HG03280 (cell line): ENCODE results near the gene CTAGE6.
"Not testable (repeated sequence)": the region's sequence is repeated elsewhere in the genome, so short reads cannot be mapped to it uniquely, and the experiment has no call there.

Experiments
- ATAC-seq: cut with Tn5 transposase; IDR thresholded peaks from one replicate; pipeline ENCODE4 v1.9.1; 2021; ENCODE audit warnings: mild to moderate bottlenecking, moderate library complexity; ENCODE audit not compliant: unreplicated experiment

CTAGE6 gene, protein sequence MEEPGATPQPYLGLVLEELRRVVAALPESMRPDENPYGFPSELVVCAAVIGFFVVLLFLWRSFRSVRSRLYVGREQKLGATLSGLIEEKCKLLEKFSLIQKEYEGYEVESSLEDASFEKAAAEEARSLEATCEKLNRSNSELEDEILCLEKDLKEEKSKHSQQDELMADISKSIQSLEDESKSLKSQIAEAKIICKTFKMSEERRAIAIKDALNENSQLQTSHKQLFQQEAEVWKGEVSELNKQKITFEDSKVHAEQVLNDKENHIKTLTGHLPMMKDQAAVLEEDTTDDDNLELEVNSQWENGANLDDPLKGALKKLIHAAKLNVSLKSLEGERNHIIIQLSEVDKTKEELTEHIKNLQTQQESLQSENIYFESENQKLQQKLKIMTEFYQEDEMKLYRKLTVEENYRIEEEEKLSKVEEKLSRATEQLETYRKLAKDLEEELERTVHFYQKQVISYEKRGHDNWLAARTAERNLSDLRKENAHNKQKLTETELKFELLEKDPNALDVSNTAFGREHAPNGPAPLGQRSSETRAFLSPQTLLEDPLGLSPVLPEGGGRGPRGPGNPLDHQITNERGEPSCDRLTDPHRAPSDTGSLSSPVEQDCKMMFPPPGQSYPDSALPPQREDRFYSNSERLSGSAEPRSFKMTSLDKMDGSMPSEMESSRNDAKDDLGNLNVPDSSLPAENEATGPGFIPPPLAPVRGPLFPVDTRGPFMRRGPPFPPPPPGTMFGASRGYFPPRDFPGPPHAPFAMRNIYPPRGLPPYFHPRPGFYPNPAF

DNA sequence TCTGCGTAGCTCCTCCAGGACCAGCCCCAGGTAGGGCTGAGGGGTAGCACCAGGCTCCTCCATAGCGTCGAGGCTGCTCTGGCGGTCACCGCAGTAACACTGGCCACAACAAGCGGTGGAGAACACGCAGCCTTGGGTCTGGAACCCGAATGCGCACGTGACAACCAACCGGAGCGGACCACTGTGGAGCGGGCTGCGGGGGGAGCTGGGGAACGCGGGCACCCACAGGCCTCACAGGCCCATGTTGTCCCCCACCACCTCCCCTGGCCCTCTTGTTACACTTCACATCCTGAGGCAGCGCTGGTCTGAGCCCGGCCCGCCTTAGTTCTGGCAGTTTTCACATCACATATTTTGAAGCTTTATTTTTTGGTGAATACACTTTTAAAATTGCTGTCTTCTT is at the start of gene CTAGE6:
Gene CTAGE6, minus strand, starts transcription at position 101 of the 400 bp plus-strand sequence. Its CDS starts 38 bp downstream, at position 63.
- ATAC-seq = not testable (repeated sequence)

DNA sequence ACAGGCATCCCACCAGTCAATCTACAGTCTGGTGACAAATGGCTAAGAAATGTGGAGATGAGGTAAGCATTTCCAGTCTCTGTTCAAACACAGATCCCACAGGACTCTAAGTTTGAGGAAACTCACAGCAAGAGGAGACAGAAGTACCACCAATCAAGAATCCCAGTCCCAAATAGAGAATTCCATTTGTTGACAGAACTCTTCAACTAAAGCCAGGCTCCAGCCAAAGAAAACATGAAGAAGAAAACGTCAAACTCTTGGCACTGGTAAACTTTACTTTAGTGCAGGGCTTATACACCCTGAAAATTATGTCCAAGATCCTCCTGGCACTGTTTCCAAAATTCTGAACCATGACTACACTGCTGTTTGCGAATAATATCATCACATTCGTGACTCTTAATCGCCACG is 49.2 kb upstream of the CTAGE6 start:
- not testable (repeated sequence) for ATAC-seq

DNA sequence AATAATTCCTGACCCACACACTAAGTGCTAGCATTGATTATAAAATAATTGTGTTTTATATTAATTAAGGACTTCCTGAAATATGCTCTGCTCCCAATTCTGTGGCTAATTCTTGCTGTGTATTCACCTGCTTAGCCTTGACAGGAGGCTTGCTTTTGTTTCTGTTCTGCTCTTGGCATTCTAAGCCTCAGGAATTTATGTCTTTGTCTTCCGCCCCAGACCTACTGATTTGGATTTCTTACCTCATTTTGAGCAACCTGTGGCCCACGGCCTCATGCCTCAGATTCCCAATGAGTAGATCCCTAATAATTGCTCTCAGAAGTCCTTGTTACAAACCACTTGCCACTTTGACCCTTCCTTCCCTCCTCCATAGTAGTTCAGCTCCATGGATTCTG is 40.4 kb upstream of the CTAGE6 start:
- not testable (repeated sequence) for ATAC-seq

DNA sequence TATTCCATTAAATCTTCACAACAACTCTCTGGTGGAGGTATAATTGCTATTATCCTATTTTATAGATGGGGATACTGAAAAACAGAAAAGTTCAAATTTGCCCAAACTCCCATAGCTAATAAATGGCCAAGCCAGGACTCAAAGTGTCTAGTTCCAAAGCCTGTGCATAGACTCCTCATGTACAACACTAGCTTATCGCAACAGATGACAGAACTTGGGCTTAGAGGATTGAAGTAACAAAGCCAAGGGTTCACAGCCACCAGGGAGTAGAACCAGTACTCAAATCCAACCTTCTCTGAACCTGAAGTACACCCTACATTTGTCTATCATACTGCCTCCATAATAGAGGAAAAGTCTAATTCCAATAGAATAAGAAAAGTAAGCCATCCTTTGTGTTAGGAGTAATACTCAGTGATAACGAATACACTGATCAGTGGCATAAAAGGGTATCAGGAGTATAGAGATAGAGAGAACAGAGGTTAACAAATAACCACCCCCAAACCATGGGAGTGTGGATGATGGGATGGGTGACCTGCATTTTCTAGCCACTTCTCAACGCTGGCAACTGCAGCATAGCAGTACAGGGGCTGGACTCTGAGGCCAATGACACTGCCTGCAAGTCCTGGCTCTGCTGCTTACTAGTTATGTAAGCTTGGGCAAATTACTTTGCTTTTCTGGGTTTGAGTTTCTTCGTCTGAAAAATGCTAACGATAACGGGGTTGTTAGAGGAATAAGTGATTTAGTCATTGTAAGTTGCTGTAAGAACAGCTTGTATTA is 39.8 kb upstream of the CTAGE6 start:
- not testable (repeated sequence) for ATAC-seq

DNA sequence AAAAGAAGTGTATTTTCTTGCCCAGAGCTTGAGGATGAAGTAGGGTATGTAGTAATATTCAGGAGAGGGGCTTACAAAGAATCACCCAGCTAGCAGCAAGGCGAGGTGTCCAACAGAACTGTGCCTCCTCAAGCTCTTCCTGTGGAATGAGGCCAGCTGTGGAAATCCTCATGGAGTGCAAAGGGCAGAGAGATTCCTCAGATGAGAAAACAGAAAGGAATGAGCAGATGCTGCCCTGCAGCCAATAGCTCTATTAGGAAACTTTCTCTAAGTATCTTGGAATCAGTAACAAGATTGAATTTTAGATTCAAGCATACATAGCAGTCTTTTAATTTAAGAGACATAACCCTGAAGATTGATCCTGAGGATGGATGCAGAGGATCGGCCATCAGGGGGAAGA is 38.2 kb upstream of the CTAGE6 start:
- not testable (repeated sequence) for ATAC-seq

DNA sequence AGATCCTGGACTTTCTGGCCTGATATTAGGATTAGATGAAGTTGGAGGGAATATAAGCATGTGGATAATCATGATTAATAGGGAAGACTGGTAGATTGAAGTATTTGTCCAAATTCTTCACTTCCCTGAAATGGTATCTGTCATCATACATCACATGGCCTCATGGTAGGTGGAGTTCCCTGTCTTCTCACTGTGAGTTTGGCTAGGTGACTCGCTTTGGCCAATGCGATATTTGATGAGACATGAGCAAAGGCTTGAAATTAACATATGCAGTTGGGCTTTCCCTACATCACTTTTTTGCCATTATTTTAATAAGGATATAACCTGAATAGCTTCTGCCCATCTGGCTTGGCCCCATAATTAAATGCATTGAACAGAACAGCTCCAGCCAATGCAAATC is 35.1 kb upstream of the CTAGE6 start:
- ATAC-seq = not testable (repeated sequence)

DNA sequence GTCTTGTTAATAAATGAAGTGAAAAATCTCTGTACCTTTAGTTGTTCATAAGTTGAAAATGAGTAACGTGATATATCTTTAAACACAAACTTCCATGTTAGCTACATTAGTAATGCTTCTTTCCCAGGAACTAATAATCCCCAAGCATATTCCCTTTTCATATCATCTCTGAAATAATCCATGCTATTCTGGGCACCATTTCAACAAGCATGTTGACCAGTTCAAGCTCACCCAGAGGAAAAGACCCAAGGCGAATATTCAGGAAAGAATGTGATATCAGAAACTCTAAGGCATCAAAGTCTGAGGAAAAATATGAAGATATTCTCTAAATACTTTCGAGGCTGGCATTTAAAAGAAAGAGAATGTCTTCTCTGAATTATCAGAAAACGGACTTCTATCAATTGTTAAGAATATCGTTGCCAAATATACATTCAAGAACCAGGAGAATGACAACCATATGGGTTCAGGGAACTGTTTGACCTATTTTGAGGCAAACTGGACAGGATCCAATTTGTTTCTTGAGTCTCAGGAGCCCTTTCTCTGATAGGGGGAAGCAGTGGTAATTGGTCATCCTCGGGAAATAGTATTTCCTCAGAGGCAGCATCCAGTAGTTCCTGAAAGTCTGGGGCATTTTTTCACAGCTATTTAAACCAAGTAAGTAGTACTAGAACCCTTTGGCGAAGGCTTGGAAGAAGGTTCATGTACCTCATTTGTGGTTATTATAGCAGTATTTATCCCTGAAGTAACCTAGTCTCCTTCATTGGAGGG is 28.1 kb upstream of the CTAGE6 start:
- not testable (repeated sequence) for ATAC-seq

DNA sequence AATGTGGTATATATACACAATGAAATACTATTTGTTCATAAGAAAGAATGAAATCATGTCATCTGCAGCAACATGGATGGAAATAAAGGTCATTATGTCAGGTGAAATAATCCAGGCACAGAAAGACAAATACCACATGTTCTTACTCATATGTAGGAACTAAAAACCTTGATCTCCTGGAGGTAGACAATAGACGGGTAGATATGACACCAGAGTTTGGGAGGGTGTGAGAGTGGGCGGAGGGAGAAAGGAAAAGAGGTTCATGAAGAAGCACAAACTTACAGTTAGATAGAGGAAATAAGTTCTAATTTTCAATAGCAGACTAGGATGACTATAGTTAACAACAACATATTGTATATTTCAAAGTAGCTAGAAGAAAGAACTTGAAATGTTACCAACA is 22.1 kb upstream of the CTAGE6 start:
- not testable (repeated sequence) for ATAC-seq

DNA sequence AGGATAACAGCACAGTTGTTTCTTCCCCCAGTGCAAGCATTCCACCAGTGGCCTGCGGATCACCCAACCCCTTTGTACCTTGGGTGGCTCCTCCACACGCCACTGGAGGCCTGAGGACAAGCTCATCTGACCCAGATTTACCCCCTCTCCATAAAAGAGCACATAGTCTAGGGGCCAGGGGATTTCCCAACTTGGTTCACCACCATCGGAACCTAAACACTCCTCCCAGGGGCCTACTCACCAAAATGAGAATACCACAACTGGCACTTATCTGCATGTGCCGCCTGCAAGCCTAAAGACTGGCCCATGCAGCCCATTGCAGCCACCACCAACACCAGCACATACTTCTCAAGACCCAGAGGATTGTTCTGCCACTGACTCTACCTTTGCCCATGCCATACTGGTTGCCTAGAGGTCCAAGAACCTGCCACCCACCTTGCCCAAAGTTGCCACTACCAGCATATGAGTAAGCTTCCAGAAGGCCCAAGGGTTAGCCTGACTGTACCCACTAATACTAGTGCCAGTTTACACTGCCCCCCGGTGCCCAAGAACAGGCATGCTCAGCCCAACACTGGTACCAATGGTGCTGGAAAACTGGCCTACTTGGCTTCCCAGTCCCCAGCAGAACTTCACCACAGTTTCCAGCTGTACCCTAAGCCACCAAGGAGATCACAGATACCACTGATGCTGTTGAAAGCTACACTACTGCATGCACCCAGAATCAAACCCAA is 15.4 kb upstream of the CTAGE6 start:
- ATAC-seq = not testable (repeated sequence)

DNA sequence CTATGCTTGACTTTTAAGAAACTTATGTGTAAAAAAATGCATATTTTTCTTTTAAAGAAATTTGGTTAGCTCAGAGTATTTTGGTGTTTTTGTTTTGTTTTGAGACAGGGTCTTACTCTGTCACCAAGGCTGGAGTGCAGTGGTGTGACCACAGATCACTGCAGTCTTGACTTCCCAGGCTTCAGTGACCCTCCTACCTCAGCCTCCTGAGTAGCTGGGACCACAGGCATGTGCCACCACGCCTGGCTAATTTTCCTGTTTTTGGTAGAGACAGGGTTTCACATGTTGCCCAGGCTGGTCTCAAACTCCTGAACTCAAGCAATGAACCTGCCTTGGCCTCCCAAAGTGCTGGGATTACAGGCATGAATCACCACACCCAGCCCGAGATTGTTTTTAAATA is 10.0 kb upstream of the CTAGE6 start:
- ATAC-seq = not testable (repeated sequence)

DNA sequence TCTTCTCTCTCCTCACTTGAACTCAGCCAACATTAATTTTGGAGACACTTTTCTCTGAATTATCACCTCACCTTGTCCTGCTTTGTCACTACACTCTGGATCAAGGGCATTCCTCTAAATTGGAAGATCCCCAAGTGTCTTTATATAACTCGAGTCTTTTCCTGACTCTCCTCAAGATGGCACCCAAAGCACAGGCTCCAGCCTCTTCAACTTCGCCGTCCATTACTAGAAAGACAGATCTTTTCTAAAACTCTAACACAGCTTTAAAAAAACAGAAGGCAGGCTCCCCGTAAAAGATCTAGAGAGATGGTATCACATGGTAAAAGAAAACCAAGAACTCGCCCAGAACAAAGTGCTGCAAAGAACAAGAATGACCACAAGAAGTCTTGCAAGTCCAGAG is 8.2 kb upstream of the CTAGE6 start:
- not testable (repeated sequence) for ATAC-seq

DNA sequence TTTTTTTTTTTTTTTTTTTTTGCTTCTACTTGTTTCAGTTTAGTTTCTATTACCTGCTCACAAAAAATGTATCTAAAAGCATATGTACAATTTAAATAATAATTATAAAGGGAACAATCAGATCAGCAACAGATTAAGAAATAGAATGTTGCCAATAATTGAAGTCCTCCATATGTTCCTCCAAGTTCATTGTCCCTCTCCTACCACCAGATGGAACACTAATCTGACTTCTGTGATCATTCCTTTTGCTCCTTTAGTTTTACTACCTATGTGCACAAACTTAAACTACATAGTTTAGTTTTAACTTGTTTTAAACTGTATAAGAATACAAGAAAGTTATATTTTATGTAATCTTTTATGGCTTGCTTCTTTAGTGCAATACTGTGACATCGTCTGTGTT is 5.6 kb upstream of the CTAGE6 start:
- not testable (repeated sequence) for ATAC-seq

DNA sequence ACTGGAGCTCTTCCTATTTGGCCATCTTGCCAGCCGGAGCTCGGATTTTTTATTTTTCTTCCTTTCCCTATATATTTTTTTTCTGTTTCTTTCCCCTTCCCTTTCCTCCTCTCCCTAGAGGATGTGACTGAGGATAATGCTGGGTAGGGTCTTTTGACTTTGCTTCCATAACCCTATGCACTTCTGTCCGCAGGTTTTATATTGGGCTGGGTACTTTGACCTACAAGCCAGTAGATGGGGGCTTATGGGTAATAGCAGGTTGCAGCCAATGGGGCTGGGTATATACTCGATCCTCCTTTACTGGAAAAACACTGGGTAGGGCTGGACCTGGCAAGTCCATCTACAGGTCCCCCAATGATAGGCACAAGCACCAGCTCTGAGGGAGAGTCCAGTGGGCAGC is 12.2 kb downstream of the CTAGE6 start:
- not testable (repeated sequence) for ATAC-seq

DNA sequence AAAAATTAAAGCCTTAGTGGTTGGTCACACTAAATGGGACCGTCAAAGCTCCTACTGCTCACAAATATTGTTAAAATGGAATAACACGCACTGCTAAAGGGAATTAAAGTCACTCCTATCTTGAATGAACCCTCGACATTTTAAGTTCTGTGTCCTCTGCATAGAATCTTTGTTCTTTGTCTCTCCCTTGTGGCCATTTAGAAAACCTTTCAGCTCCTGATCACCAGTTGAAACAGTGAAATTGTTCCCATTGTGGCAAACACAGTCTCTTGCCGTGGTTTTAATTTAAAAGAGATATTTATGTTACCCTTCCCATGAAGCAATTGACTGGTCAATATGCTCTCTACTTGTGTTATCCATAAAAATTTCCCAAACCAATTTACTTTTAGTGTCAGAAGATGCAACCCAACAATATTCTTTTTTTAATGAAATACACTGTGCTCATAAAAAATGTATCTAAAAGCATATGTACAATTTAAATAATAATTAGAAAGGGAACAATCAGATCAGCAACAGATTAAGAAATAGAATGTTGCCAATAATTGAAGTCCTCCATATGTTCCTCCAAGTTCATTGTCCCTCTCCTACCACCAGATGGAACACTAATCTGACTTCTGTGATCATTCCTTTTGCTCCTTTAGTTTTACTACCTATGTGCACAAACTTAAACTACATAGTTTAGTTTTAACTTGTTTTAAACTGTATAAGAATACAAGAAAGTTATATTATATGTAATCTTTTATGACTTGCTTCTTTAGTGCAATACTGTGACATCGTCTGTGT is 20.3 kb downstream of the CTAGE6 start:
- ATAC-seq = peak; percentile 57

DNA sequence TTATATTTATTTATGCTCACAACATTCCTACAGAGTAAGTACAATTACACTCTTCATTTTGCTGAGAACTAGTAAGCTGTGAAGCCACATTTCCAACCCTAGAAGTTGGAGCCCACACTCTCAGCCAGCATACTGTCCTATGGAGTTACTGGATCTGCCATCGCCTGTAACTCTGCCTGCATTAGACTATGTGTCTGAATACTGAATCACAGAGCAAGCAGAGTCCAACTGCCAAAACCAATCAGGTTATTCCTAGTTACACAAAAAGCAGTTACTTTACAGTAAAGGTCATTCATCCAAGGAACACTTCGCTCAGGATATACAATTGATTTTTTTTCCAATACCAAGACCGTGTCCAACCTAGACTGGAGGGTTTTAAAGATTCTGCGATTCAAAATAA is 21.5 kb downstream of the CTAGE6 start:
- no peak for ATAC-seq

DNA sequence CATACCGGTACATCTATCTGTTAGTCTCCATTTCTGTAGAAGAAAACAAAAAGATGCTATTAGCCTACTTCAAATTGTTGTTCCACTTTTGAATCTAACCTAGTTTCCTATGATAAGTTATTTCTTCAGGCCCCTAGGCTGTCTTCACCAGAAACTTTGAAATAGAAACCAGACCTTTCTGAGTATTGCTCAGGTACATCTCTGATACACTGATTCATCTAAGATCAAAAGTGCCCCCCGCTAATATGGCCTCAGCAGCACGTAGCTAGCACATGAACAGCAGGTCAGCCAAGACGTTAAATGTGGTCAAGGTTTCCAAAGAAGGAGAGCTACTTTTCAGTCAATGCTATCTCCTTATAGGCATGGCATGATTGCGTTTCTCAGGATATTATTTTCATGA is 23.6 kb downstream of the CTAGE6 start:
- ATAC-seq = no peak

DNA sequence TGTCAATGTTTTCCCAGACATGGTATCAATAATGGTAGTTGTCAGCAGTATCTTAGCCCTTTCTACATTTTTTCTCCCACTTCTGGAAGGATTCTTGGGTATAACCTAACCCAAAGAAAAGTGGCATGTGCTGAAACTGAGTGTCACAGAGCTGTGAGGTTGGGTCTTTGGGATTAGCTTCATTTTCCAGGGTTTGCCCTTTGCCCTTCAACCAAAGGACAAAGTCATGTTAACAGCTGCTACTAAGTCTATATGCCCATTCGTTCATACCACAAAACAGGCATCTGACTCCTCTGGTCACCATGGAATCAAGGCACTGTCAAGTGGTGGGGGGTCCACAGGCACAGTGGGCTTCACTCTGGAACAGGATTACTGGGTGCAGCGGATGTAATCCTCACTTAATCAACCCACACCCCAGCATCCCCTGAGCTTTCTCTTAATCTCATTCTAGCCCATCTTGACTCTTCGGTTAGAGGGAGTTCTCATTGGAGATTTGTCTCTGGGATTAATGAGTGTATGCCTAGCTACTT is 29.1 kb downstream of the CTAGE6 start:
- no peak for ATAC-seq

DNA sequence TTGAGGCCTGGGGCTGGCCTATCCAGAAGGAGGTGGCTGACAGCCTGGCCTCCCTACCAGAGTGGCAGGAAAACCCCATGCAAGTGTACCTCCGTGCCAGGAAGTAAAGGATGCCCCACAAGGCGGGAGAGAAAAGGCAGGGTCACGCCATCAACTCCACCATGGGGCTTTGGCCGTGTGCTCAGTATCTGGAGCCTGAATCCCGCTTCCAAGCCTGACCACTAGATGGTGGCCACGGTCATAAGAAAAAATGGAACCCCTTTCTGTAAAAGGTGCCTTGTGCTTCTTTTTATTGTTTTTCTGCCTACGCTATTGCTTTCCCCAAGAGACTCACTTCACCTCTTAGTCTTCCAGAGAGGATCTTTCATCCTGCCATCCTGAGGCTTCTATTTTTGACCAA is 29.9 kb downstream of the CTAGE6 start:
- ATAC-seq = peak; percentile 72

DNA sequence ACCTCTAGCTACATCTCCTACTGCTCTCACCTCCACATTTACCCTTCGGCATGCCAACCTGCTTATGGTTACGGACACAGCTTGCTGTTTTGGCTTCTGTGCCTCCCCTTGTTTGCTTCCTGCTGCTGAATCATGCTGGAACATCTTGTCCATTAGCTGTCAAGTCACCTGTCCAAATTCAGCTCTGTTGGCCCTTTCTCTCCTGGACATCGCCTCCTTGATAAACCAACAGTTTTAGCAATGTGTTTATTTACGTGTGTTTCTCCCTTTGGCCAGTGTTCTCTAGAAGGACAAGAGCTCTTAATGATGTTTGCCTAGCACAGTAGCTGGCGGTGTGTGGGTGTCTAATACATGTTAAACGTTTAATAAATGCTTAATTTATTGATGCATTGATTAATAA is 31.4 kb downstream of the CTAGE6 start:
- not testable (repeated sequence) for ATAC-seq
